H9 (cell line): ENCODE data around the gene RPS17. TPM values are rescaled to one million over a fixed set of nuclear protein-coding genes. Genes with fewer than 3 reads are reported as not detected.
A peak's percentile ranks its signal among the peaks of the same experiment; 100 is the strongest.

Experiments
- DNase-seq: peaks from one replicate; pipeline ENCODE4 v3.0.0-alpha.2; 2017
- H2AFZ ChIP-seq: one replicate; pipeline ENCODE4 v1.6.1; 2013; ENCODE audit warnings: mild to moderate bottlenecking, low read length, control low read depth, moderate library complexity
- H2AK5ac ChIP-seq: 2 replicates; pipeline ENCODE4 v1.6.1; 2013; ENCODE audit warnings: low read length, control low read depth, mixed read lengths; ENCODE audit not compliant: insufficient read length
- H2BK120ac ChIP-seq: one replicate; pipeline ENCODE4 v1.6.1; 2013; ENCODE audit warnings: low read depth, mild to moderate bottlenecking, low read length, control low read depth, inconsistent platforms; ENCODE audit not compliant: poor library complexity, severe bottlenecking
- H2BK12ac ChIP-seq: 2 replicates; pipeline ENCODE4 v1.6.1; 2013; ENCODE audit warnings: low read length, control low read depth, mixed read lengths, low read depth; ENCODE audit not compliant: insufficient read length
- H2BK15ac ChIP-seq: 2 replicates; pipeline ENCODE4 v1.6.1; 2013; ENCODE audit warnings: low read depth, low read length, control low read depth
- H2BK20ac ChIP-seq: one replicate; pipeline ENCODE4 v1.6.1; 2013; ENCODE audit warnings: low read depth, mild to moderate bottlenecking, low read length, control low read depth, inconsistent platforms; ENCODE audit not compliant: poor library complexity, severe bottlenecking
- H2BK5ac ChIP-seq: 2 replicates; pipeline ENCODE4 v1.6.1; 2013; ENCODE audit warnings: low read length, control low read depth, mixed read lengths; ENCODE audit not compliant: insufficient read length
- H3K14ac ChIP-seq: 2 replicates; pipeline ENCODE4 v1.6.1; 2013; ENCODE audit warnings: low read length, control low read depth; ENCODE audit not compliant: insufficient read depth
- H3K18ac ChIP-seq: 2 replicates; pipeline ENCODE4 v1.6.1; 2013; ENCODE audit warnings: low read depth, mild to moderate bottlenecking, mixed read lengths, low read length, control low read depth; ENCODE audit not compliant: insufficient read length
- H3K23ac ChIP-seq: 2 replicates; pipeline ENCODE4 v1.6.1; 2013; ENCODE audit warnings: low read length, control low read depth, mixed read lengths, low read depth; ENCODE audit not compliant: insufficient read length
- H3K23me2 ChIP-seq: 2 replicates; pipeline ENCODE4 v1.6.1; 2013; ENCODE audit warnings: low read depth, mild to moderate bottlenecking, mixed read lengths, low read length, control low read depth; ENCODE audit not compliant: insufficient read length, poor library complexity, severe bottlenecking
- H3K27ac ChIP-seq: 2 replicates; pipeline ENCODE4 v1.5.1; 2013; ENCODE audit warnings: low read length, control low read depth, mixed read lengths, low read depth; ENCODE audit not compliant: insufficient read length
- H3K27me3 ChIP-seq: 2 replicates; pipeline ENCODE4 v1.6.1; 2013; ENCODE audit warnings: low read length, control low read depth, inconsistent platforms; ENCODE audit not compliant: insufficient read depth
- H3K4ac ChIP-seq: 2 replicates; pipeline ENCODE4 v1.6.1; 2013; ENCODE audit warnings: low read depth, mild to moderate bottlenecking, control low read depth, inconsistent platforms, low read length, moderate library complexity
- H3K4me1 ChIP-seq: 2 replicates; pipeline ENCODE4 v1.6.1; 2013; ENCODE audit warnings: low read length, control low read depth, inconsistent platforms; ENCODE audit not compliant: insufficient read depth
- H3K4me2 ChIP-seq: 2 replicates; pipeline ENCODE4 v1.6.1; 2013; ENCODE audit warnings: low read length, control low read depth, mixed read lengths; ENCODE audit not compliant: insufficient read length, insufficient read depth
- H3K56ac ChIP-seq: 2 replicates; pipeline ENCODE4 v1.6.1; 2013; ENCODE audit warnings: low read depth, mild to moderate bottlenecking, mixed read lengths, low read length, control low read depth; ENCODE audit not compliant: insufficient read length
- H3K79me1 ChIP-seq: 2 replicates; pipeline ENCODE4 v1.6.1; 2013; ENCODE audit warnings: low read depth, mild to moderate bottlenecking, moderate library complexity, low read length, control low read depth, inconsistent platforms; ENCODE audit not compliant: insufficient read depth, poor library complexity, severe bottlenecking
- H3K79me2 ChIP-seq: 2 replicates; pipeline ENCODE4 v1.6.1; 2013; ENCODE audit warnings: low read length, control low read depth, inconsistent platforms; ENCODE audit not compliant: insufficient read depth
- H3K9ac ChIP-seq: 2 replicates; pipeline ENCODE4 v1.6.1; 2013; ENCODE audit warnings: low read length, control low read depth, mixed read lengths; ENCODE audit not compliant: insufficient read length; ENCODE audit errors: extremely low read depth
- H3K9me3 ChIP-seq: one replicate; pipeline ENCODE4 v1.6.1; 2013; ENCODE audit warnings: low read depth, low read length, inconsistent platforms; ENCODE audit not compliant: control insufficient read depth
- H3T11ph ChIP-seq: one replicate; pipeline ENCODE4 v1.6.1; 2013; ENCODE audit warnings: mild to moderate bottlenecking, low read length, control low read depth, inconsistent platforms
- H4K20me1 ChIP-seq: one replicate; pipeline ENCODE4 v1.6.1; 2013; ENCODE audit not compliant: control insufficient read depth, insufficient read length, insufficient read depth
- H4K5ac ChIP-seq: 2 replicates; pipeline ENCODE4 v1.6.1; 2013; ENCODE audit warnings: low read depth, mild to moderate bottlenecking, mixed read lengths, low read length, control low read depth; ENCODE audit not compliant: insufficient read length
- H4K8ac ChIP-seq: replicated peaks from 2 replicates; pipeline ENCODE4 v1.6.1; 2013; ENCODE audit warnings: low read length, control low read depth, mixed read lengths, low read depth; ENCODE audit not compliant: insufficient read length
- H4K91ac ChIP-seq: 2 replicates; pipeline ENCODE4 v1.6.1; 2013; ENCODE audit warnings: low read depth, mild to moderate bottlenecking, moderate library complexity, mixed read lengths, low read length, control low read depth; ENCODE audit not compliant: insufficient read length
- H3K27ac Mint-ChIP-seq, 3 experiments: 2 replicates in 2 of 3; 3 replicates in 1 of 3; pipeline ENCODE4 v1.8.0; 2020 to 2021; ENCODE audit warnings: mixed read lengths in 3 of 3, mild to moderate bottlenecking in 1 of 3, moderate library complexity in 1 of 3
- H3K27me3 Mint-ChIP-seq: 2 replicates; pipeline ENCODE4 v1.8.0; 2021; ENCODE audit warnings: low read depth, mild to moderate bottlenecking, moderate library complexity, mixed read lengths
- H3K36me3 Mint-ChIP-seq, 3 experiments: 2 replicates in 2 of 3; 3 replicates in 1 of 3; pipeline ENCODE4 v1.8.0; 2020 to 2021; ENCODE audit warnings: low read depth in 3 of 3, mixed read lengths in 3 of 3; ENCODE audit not compliant: insufficient read depth in 1 of 3
- H3K4me1 Mint-ChIP-seq, 2 experiments: 2 replicates each; pipeline ENCODE4 v1.8.0; 2020; ENCODE audit warnings: mixed read lengths in 2 of 2
- H3K4me3 Mint-ChIP-seq, 2 experiments: 2 replicates in 1 of 2; 3 replicates in 1 of 2; pipeline ENCODE4 v1.8.0; 2020 to 2021; ENCODE audit warnings: mild to moderate bottlenecking in 2 of 2, mixed read lengths in 2 of 2, moderate library complexity in 1 of 2
- H3K9me3 Mint-ChIP-seq, 2 experiments: 2 replicates in 1 of 2; 3 replicates in 1 of 2; pipeline ENCODE4 v1.8.0; 2020; ENCODE audit warnings: mild to moderate bottlenecking in 2 of 2, mixed read lengths in 2 of 2, moderate library complexity in 1 of 2
- WGBS: extraction: QIAGEN DNeasy Blood & Tissue Kit; methylation state at CpG from one replicate; pipeline ENCODE4 v1.1.7; 2013; ENCODE audit warnings: missing lambda C conversion rate, low lambda C conversion rate, mixed read lengths; ENCODE audit not compliant: insufficient read length; ENCODE audit errors: extremely low coverage; 5-methylcytosine and 5-hydroxymethylcytosine counted together
- total RNA-seq: library from RNA; stranded (reverse); gene quantifications from 2 replicates; pipeline ENCODE4 v1.2.1, GENCODE V29; 2021
- TF ChIP-seq, protein P1 (sequence below): fragments of 200-600 bp; sonication (generic); conservative IDR thresholded peaks from 3 replicates; pipeline ENCODE4 v1.8.0; 2021; ENCODE audit warnings: antibody characterized with exemption, mild to moderate bottlenecking

RPS17 gene
- total RNA-seq, 1 experiment from 2014 or later = 2,597 TPM

DNA sequence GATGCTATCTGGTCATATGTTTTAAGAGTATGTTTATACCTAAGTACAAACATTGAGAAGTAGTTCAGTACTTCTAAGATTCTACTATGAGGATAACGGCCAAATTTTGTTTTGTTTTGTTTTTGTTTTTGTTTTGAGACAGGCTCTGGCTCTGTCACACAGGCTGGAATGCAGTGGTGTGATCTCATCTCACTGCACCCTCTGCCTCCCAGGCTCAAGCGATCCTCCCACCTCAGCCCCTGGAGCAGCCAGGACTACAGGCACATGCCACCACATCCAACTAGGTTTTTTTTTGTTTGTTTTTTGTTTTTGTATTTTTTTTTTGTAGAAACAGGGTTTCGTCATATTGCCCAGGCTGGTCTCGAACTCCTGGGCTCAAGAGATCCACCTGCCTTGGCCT lies 47.5 kb upstream of the RPS17 start:
- H3K27me3 ChIP-seq = no peaks in the 10 kb centered on the region
- H3K79me1 ChIP-seq = no peaks in the 10 kb centered on the region
- no peak overlapping the region for H2BK5ac ChIP-seq
- H3K4ac ChIP-seq = no peak overlapping the region
- no peak overlapping the region for H3K27ac ChIP-seq
- H4K8ac ChIP-seq = no peak overlapping the region
- no peaks in the 10 kb centered on the region for H3K79me2 ChIP-seq
- no peak overlapping the region for H3T11ph ChIP-seq
- no peak overlapping the region for H3K4me2 ChIP-seq
- H3K9ac ChIP-seq = no peak overlapping the region
- H3K23ac ChIP-seq = no peak overlapping the region
- DNase-seq = peak; percentile 34
- no peak overlapping the region for H3K27ac Mint-ChIP-seq
- no peaks in the 10 kb centered on the region for H4K20me1 ChIP-seq
- TF ChIP-seq, protein P1, sequence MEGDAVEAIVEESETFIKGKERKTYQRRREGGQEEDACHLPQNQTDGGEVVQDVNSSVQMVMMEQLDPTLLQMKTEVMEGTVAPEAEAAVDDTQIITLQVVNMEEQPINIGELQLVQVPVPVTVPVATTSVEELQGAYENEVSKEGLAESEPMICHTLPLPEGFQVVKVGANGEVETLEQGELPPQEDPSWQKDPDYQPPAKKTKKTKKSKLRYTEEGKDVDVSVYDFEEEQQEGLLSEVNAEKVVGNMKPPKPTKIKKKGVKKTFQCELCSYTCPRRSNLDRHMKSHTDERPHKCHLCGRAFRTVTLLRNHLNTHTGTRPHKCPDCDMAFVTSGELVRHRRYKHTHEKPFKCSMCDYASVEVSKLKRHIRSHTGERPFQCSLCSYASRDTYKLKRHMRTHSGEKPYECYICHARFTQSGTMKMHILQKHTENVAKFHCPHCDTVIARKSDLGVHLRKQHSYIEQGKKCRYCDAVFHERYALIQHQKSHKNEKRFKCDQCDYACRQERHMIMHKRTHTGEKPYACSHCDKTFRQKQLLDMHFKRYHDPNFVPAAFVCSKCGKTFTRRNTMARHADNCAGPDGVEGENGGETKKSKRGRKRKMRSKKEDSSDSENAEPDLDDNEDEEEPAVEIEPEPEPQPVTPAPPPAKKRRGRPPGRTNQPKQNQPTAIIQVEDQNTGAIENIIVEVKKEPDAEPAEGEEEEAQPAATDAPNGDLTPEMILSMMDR = no peak
- H3K9me3 ChIP-seq = no peaks in the 10 kb centered on the region
- H4K5ac ChIP-seq = no peak overlapping the region
- peaks cover 19 to 29% of the 10 kb centered on the region in 2 experiments for H3K4me1 Mint-ChIP-seq
- H3K4me1 ChIP-seq = peaks cover 6% of the 10 kb centered on the region; the same call in 1 of the 2 replicates
- H4K91ac ChIP-seq = no peak overlapping the region
- no peak overlapping the region for H3K14ac ChIP-seq
- no peak overlapping the region for H2AK5ac ChIP-seq
- no CpG with 5 or more reads among the region's 4 CpGs for WGBS
- no peaks in the 10 kb centered on the region for H3K27me3 Mint-ChIP-seq
- no peaks in the 10 kb centered on the region for H3K9me3 Mint-ChIP-seq
- H3K18ac ChIP-seq = no peak overlapping the region
- H2BK120ac ChIP-seq = no peak overlapping the region
- H2BK12ac ChIP-seq = no peak overlapping the region
- no peak overlapping the region for H3K56ac ChIP-seq
- H2AFZ ChIP-seq = no peak overlapping the region
- no peak overlapping the region for H3K4me3 Mint-ChIP-seq
- H3K36me3 Mint-ChIP-seq = no peaks in the 10 kb centered on the region
- H2BK20ac ChIP-seq = no peak overlapping the region
- no peak overlapping the region for H2BK15ac ChIP-seq
- no peaks in the 10 kb centered on the region for H3K23me2 ChIP-seq
